Stomach smooth muscle (tissue), 2 donors: ENCODE measurements around the gene PRKAG1.

Experiments used
- H3K27ac ChIP-seq: one replicate; pipeline ENCODE4 v1.7.0; 2013; ENCODE audit warnings: mild to moderate bottlenecking, low read length, inconsistent platforms
- H3K27me3 ChIP-seq, 2 donors: one replicate each; pipeline ENCODE4 v1.7.0; 2013; ENCODE audit warnings: low read length in 2 of 2; ENCODE audit not compliant: insufficient read depth in 2 of 2, control insufficient read depth in 1 of 2
- H3K36me3 ChIP-seq, 2 donors: one replicate each; pipeline ENCODE4 v1.7.0; 2013; ENCODE audit warnings: low read length in 2 of 2; ENCODE audit not compliant: control insufficient read depth in 2 of 2, insufficient read depth in 2 of 2
- H3K4me1 ChIP-seq: one replicate; pipeline ENCODE4 v1.7.0; 2013; ENCODE audit warnings: low read length; ENCODE audit not compliant: control insufficient read depth, insufficient read depth
- H3K4me3 ChIP-seq, 2 donors: one replicate each; pipeline ENCODE4 v1.7.0; 2013; ENCODE audit warnings: low read length in 2 of 2
- H3K9ac ChIP-seq, 2 donors: one replicate each; pipeline ENCODE4 v1.7.0; 2013; ENCODE audit warnings: low read length in 2 of 2, mild to moderate bottlenecking in 1 of 2
- H3K9me3 ChIP-seq, 2 donors: one replicate each; pipeline ENCODE4 v1.7.0; 2013; ENCODE audit warnings: low read length in 2 of 2; ENCODE audit not compliant: control insufficient read depth in 2 of 2
- donor health status: healthy.
- donor health status: Pancreatic carcinoma.

PRKAG1 gene

GRCh38 chr12:48980953-48981756, 37.4 kb downstream of the PRKAG1 start:
- H3K9ac ChIP-seq: no peak overlapping the region
- H3K27me3 ChIP-seq: peaks cover 62 to 72% of the 10 kb centered on the region in 2 donors
- H3K9me3 ChIP-seq: no peaks in the 10 kb centered on the region
- no peak overlapping the region for H3K27ac ChIP-seq
- peaks cover 39% of the 10 kb centered on the region for H3K4me1 ChIP-seq
- H3K4me3 ChIP-seq: peak overlapping the region; percentile 57 to 69
- H3K36me3 ChIP-seq: no peaks in the 10 kb centered on the region

GRCh38 chr12:48980389-48980952, 38.1 kb downstream of the PRKAG1 start:
- H3K9ac ChIP-seq: no peak overlapping the region
- H3K4me1 ChIP-seq: peaks cover 39% of the 10 kb centered on the region
- H3K36me3 ChIP-seq: no peaks in the 10 kb centered on the region
- H3K27me3 ChIP-seq: peaks cover 66 to 74% of the 10 kb centered on the region in 2 donors
- no peak overlapping the region for H3K27ac ChIP-seq
- H3K9me3 ChIP-seq: no peaks in the 10 kb centered on the region
- peak overlapping the region; percentile 57 to 69 for H3K4me3 ChIP-seq

- peaks cover 39% of the 10 kb centered on the region for H3K4me1 ChIP-seq
- no peak overlapping the region for H3K9ac ChIP-seq
- H3K27ac ChIP-seq: no peak overlapping the region
Measured at GRCh38 chr12:48979602-48980388, 38.8 kb downstream of the PRKAG1 start.

GRCh38 chr12:48978741-48979601, 39.6 kb downstream of the PRKAG1 start:
- Histone ChIP-seq H3K4me3 (peak overlapping the region; percentile 57 to 69), H3K4me1 (peaks cover 39% of the 10 kb centered on the region), H3K36me3 (no peaks in the 10 kb centered on the region), H3K9ac (no peak overlapping the region), H3K27me3 (peaks cover 70 to 76% of the 10 kb centered on the region in 2 donors), H3K27ac (no peak overlapping the region), H3K9me3 (no peaks in the 10 kb centered on the region)

More at GRCh38 chr12:48979602-48980388, 38.8 kb downstream of the PRKAG1 start:
- H3K9me3 ChIP-seq: no peaks in the 10 kb centered on the region
- no peaks in the 10 kb centered on the region for H3K36me3 ChIP-seq
- peaks cover 69 to 72% of the 10 kb centered on the region in 2 donors for H3K27me3 ChIP-seq
- H3K4me3 ChIP-seq: peak overlapping the region; percentile 57 to 69

- Histone ChIP-seq H3K27me3 (peaks cover 70 to 82% of the 10 kb centered on the region in 2 donors), H3K4me1 (peaks cover 41% of the 10 kb centered on the region), H3K36me3 (no peaks in the 10 kb centered on the region)
Measured at GRCh38 chr12:48978291-48978740, 40.3 kb downstream of the PRKAG1 start, which contains the start of gene WNT1. TSS of gene WNT1 (plus strand) at chr12:48978322. CDS start at chr12:48978651, 329 bp downstream.

GRCh38 chr12:48977290-48978281, 41.0 kb downstream of the PRKAG1 start:
- peaks cover 41% of the 10 kb centered on the region for H3K4me1 ChIP-seq
- no peaks in the 10 kb centered on the region for H3K36me3 ChIP-seq
- no peaks in the 10 kb centered on the region for H3K9me3 ChIP-seq
- no peak overlapping the region for H3K9ac ChIP-seq
- peaks cover 74 to 86% of the 10 kb centered on the region in 2 donors for H3K27me3 ChIP-seq
- peak overlapping the region; percentile 12 to 69 for H3K4me3 ChIP-seq
- H3K27ac ChIP-seq: no peak overlapping the region

More at GRCh38 chr12:48978291-48978740, 40.3 kb downstream of the PRKAG1 start, which contains the start of gene WNT1:
- no peak within 1 kb of the TSS for H3K27ac ChIP-seq
- H3K9ac ChIP-seq: no peak within 1 kb of the TSS
- H3K4me3 ChIP-seq: peak within 1 kb of the TSS; percentile 57 to 69
- H3K9me3 ChIP-seq: no peaks in the 10 kb centered on the region

GRCh38 chr12:48973941-48974673, 44.5 kb downstream of the PRKAG1 start:
- no peaks in the 10 kb centered on the region for H3K36me3 ChIP-seq
- H3K9me3 ChIP-seq: no peaks in the 10 kb centered on the region
- H3K4me3 ChIP-seq: no peak overlapping the region
- no peak overlapping the region for H3K9ac ChIP-seq
- peaks cover 66 to 85% of the 10 kb centered on the region in 2 donors for H3K27me3 ChIP-seq
- H3K27ac ChIP-seq: no peak overlapping the region
- H3K4me1 ChIP-seq: peaks cover 34% of the 10 kb centered on the region

GRCh38 chr12:48973531-48973930, 45.0 kb downstream of the PRKAG1 start:
- H3K4me3 ChIP-seq: no peak overlapping the region
- H3K9ac ChIP-seq: no peak overlapping the region
- H3K27ac ChIP-seq: no peak overlapping the region
- peaks cover 29% of the 10 kb centered on the region for H3K4me1 ChIP-seq
- H3K27me3 ChIP-seq: peaks cover 61 to 81% of the 10 kb centered on the region in 2 donors
- H3K36me3 ChIP-seq: no peaks in the 10 kb centered on the region
- no peaks in the 10 kb centered on the region for H3K9me3 ChIP-seq
